Epithelial cell of esophagus (primary cell): ENCODE results near the gene KCTD19.

Experiments used
- DNase-seq: peaks from one replicate; pipeline ENCODE4 v3.0.0; 2010; ENCODE audit warnings: low read depth
- H3K4me3 ChIP-seq: 2 replicates; pipeline ENCODE4 v1.5.1; 2011; ENCODE audit warnings: mild to moderate bottlenecking, low read length, control low read depth
- CTCF ChIP-seq: IDR thresholded peaks from 2 replicates; pipeline ENCODE4 v1.5.1; 2011; ENCODE audit warnings: low read depth, mild to moderate bottlenecking, low read length, control low read depth, inconsistent platforms; ENCODE audit not compliant: insufficient read depth; ENCODE audit errors: missing control alignments

KCTD19 gene

GRCh38 chr16:67254801-67255552 lies 71.6 kb downstream of the KCTD19 start:
- no peak overlapping the region for H3K4me3 ChIP-seq
- DNase-seq = no peak
- no peak for TF ChIP-seq CTCF

- no peak for DNase-seq
- TF ChIP-seq CTCF = no peak
- H3K4me3 ChIP-seq = no peak overlapping the region
Measured at GRCh38 chr16:67252609-67253497, 73.7 kb downstream of the KCTD19 start.

GRCh38 chr16:67250045-67250327 lies 76.6 kb downstream of the KCTD19 start:
- H3K4me3 ChIP-seq = no peak overlapping the region

GRCh38 chr16:67249178-67250044 lies 77.1 kb downstream of the KCTD19 start:
- H3K4me3 ChIP-seq = peak overlapping the region; percentile 37
- no peak for DNase-seq
- no peak for TF ChIP-seq CTCF

More at GRCh38 chr16:67250045-67250327, 76.6 kb downstream of the KCTD19 start:
- no peak for DNase-seq
- TF ChIP-seq CTCF = no peak

- TF ChIP-seq CTCF = no peak
- peak within 1 kb of the TSS; percentile 46 for H3K4me3 ChIP-seq
- peak; percentile 20 for DNase-seq
Measured at GRCh38 chr16:67248401-67249177, 78.0 kb downstream of the KCTD19 start, which contains the start of gene SLC9A5. Gene SLC9A5, plus strand, starts transcription at chr16:67248979. Its CDS starts 36 bp downstream, at chr16:67249015.

- no peak for DNase-seq
- H3K4me3 ChIP-seq = peak overlapping the region; percentile 46
- TF ChIP-seq CTCF = no peak
Measured at GRCh38 chr16:67248073-67248400, 78.5 kb downstream of the KCTD19 start.
